ENCODE results near the gene NSFL1C.

DNA sequence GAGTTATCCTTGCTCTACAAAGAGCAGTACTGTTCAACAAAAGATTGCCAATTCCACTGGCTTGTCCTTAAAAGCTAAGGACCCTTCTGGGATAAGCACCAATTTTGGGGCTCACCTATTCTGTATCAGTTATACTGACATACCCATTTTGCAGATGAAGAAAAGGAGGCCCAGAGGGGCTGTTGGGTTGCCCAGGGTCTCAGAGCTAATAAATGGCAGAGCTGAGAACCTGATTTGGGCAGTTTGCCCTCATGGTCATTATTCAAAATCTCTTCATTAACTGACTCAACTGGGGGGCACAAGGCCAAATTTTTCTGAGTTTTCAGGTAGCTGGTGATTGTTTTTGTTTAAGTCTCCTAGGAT lies 31.3 kb downstream of the NSFL1C start:
- TF ChIP-seq, protein P1, sequence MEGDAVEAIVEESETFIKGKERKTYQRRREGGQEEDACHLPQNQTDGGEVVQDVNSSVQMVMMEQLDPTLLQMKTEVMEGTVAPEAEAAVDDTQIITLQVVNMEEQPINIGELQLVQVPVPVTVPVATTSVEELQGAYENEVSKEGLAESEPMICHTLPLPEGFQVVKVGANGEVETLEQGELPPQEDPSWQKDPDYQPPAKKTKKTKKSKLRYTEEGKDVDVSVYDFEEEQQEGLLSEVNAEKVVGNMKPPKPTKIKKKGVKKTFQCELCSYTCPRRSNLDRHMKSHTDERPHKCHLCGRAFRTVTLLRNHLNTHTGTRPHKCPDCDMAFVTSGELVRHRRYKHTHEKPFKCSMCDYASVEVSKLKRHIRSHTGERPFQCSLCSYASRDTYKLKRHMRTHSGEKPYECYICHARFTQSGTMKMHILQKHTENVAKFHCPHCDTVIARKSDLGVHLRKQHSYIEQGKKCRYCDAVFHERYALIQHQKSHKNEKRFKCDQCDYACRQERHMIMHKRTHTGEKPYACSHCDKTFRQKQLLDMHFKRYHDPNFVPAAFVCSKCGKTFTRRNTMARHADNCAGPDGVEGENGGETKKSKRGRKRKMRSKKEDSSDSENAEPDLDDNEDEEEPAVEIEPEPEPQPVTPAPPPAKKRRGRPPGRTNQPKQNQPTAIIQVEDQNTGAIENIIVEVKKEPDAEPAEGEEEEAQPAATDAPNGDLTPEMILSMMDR (conservative IDR thresholded peaks at IDR 0.05): no peak
- no peak for TF ChIP-seq EZH2 (IDR thresholded peaks at IDR 0.05; ENCODE audit: low read depth)
